Globus pallidus (tissue), 1 donor: ENCODE data around the gene SLC25A34.

Experiments used
- DNase-seq: peaks from one replicate; pipeline ENCODE4 v3.0.0-alpha.2; 2015; ENCODE audit warnings: low spot score

SLC25A34 gene

DNA sequence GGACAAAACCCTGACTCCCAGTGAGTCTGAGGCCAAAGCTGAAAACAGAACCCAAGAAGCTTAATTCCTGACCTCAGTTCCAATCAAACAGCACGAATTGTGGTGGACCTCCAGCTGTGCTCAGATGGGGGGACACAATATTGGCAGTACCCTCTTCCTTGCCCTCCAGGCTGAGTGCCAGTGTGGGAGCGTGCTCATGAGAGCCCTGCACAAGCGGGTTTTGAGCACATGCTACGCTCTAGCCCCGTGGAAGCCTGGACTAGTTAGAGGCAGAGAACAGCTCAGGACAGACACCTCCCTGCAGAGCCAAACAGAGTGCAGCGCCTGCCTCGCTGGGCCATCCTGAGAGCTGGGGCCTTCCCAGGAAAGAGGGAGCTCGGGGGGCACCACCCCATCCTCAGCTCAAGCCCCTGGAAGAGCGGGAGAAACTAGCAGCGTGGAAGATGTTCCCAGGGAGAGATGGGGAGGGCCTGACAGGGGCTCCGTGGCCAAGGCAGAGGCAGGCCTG lies 2.8 kb upstream of the SLC25A34 start:
- DNase-seq = no peak

DNA sequence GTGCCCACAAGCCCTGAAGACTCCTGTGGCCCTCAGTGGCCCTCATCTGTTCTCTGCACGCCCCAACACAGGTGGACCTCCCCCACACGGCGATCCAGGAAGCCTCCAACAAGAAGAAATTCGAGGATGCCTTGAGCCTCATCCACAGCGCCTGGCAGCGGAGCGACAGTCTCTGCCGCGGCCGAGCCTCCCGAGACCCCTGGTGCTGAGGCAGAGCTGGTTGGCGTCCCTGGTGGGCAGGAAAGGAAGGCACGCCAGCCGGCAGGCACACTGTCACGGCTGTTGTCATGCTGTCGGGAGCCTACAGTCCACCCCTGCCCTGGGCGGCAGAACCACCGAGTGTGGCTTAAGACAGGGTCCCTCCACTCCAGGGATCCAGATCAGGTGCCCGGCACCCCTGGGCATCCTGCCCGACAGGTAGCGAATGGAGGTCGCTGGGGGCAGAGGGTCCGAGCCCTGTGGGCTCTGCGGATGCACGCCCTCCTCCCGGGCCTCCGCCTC lies 2.3 kb upstream of the SLC25A34 start:
- DNase-seq = no peak

DNA sequence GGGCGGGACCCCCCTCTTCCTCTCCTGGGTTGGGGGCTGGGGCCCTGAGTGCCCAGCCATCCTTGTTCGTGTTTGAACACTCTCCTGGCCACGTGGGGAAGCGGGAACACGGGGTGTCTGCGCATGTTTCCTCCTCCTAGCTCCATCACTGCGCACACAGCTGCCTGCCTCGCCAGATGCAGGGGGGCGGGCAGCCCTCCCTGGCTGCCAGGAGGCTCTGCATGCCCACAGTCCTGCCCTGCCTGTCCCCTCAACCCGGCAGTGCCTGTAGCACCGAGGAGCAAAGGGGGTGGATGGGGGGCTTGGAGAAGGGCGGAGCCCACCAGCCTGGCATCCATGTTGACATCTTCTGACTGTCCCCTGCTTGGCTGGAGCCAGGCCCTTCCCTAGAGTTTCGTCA lies 1.8 kb upstream of the SLC25A34 start:
- no peak for DNase-seq

DNA sequence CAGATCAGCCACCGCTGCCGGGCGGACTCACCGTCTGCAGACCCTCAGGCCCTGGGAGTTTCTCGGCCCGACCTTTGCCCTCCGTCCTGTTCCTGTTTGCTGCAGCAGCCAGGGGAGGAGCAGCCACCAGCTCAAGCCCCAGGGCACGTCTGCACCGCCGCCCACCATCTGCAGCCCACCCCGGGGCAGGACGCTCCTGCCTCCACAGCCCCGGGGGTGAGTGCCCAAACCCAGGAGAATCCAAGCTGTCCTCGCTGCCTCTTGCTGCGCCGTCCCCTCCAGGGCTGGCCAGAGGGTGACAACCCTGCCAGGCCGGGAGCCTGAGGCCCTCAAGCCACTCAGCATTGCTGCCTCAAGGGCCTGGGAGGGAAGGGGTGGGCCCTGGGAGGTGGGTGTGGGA lies 1.2 kb upstream of the SLC25A34 start:
- no peak for DNase-seq

DNA sequence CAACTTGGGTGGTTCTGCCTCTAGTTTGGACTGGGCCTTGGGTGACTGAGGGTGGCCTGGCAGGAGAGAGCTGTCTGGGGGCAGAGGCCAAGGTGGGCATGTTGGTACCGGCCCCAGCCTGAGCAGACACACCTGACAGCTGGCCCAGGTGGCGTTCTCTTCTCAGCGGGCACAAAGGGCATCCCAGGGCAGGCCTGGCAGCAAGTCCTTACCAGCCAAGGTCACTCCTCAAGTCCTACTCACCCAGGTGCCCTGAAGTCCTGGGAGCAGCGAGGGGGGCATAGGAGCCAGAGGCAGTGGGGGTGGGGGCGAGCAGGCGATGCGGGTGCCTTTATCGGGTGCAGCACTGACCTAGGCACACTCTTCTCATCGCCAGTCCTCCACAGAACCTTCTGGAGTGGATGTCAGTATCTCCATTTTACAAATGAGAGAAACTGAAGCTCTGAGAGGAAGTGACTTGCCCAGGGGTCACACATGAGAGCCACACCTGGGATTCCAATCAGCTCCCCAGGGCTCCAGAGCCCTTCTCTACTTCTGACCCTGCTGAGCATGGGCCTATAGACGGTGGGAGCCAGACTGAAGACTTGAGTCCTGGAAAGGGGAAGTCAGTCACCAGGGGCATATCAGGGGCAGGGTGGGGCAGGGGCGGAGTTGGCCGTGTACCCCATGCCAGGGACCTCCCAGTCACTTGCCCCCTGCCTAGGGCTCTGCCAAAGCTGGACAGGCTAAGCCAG lies 587 bp upstream of the SLC25A34 start:
- no peak for DNase-seq

DNA sequence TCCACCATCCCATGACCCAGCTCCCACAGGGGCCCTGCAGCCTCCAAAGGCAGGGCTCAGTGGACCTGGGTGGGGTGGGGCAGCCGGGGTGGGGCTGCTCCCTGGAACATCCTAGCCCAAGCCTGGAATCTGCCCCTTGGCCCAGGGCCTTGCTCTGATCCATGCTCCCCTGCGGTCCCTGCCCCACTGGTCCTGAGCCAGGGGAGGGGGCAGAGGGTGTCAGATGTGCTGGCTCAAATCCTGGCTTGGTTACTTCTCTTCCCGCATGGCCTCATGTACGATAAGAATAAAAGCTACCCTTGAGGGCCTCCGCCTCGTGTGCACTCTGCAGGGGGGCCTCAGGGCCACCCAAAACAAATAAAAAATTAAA lies 819 bp downstream of the SLC25A34 start:
- no peak for DNase-seq

DNA sequence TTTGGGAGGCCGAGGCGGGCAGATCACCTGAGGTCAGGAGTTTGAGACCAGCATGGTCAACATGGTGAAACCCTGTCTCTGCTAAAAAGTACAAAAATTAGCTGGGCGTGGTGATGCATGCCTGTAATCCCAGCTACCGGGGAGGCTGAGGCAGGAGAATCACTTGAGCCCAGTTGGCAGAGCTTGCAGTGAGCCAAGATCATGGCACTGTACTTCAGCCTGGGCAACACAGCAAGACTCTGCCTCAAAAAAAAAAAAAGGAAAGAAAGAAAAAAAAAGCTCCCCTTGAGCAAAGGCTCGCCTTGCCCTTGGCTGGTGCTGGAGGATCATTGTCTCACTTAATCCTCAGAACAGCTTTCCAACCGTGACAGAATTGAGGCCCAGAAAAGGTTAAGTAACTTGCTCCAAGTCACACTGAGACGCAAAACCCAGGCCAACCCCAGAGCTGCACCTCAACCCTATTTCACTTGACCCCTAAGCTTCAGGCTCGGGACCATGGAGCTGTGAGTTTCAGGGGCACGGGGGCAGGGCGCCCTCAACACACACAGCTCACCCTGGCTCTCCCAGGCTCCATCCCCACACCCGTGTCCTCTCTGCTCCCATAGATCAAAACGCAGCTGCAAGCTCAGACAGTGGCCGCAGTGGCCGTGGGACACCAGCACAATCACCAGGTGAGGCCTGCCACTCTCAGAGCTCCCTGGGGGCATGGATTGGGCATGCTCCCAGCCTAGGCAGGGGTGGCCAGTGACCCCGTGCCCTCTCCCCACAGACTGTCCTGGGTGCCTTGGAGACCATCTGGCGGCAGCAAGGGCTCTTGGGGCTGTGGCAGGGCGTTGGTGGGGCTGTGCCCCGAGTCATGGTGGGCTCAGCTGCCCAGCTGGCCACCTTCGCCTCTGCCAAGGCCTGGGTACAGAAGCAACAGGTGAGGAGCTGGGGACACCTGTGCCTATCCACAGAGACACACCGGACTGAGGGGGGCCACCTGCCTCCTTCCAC lies 1.6 kb downstream of the SLC25A34 start:
- DNase-seq = no peak

DNA sequence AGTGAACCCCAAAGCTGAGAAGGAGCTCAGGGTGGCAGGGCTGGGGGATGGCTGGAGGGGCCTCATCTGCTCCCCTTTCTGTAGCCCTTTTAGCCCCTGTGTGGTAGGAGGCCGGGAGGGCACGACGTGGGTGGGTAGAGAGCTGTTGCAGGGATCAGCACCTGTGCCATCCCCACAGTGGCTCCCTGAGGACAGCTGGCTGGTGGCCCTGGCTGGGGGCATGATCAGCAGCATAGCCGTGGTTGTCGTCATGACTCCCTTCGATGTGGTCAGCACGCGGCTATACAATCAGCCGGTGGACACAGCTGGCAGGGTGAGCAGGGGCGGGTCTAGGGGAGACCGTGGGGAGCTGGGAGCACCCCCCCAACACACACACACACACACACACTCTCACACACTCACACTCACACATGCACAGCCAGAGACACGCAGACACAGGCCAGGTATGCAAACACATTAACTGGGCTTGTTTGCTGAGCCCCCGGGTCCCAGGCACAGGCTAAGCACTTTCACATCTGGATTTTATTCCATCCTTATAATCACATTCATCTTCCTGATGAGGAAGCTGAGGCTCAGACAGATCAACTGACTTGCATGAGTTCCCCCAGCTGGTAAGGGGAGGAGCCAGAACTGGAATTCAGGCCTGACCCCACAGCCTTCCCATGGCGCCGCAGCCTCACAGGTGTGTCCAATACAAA lies 2.5 kb downstream of the SLC25A34 start:
- no peak for DNase-seq

DNA sequence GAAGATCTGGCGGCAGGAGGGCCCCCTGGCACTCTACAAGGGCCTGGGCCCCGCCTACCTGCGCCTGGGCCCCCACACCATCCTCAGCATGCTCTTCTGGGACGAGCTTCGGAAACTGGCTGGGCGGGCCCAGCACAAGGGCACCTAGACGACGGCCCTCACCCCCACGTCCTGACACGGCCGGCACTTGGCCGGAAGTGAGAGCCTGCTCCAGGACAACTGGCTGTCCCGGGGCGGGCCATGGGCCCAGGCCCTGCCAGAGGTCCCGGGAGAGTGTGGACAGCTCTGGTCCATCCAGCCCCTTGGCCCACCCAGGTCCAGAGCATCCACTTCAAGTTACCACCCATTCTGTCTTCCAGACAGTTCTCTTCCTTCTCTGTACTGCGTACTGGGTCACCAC lies 3.2 kb downstream of the SLC25A34 start:
- no peak for DNase-seq

DNA sequence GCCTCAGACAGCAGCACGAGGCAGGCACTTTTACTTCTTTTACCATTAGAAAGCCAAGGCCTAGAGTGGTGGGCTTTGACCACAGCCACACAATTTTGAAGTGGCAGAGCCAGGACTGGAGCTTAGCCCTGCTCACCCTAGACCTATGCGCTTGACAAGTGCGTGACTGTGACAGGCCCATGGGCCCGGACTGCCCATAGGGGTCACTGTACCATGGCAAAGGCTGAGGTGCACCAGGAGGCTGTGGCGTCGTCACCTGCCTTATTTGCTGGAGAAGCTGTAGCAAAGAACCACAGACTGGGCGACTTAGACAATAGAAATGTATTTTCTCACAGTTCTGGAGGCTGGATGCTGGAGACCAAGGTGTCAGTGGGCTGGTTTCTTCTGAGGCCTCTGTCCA lies 3.7 kb downstream of the SLC25A34 start:
- no peak for DNase-seq

DNA sequence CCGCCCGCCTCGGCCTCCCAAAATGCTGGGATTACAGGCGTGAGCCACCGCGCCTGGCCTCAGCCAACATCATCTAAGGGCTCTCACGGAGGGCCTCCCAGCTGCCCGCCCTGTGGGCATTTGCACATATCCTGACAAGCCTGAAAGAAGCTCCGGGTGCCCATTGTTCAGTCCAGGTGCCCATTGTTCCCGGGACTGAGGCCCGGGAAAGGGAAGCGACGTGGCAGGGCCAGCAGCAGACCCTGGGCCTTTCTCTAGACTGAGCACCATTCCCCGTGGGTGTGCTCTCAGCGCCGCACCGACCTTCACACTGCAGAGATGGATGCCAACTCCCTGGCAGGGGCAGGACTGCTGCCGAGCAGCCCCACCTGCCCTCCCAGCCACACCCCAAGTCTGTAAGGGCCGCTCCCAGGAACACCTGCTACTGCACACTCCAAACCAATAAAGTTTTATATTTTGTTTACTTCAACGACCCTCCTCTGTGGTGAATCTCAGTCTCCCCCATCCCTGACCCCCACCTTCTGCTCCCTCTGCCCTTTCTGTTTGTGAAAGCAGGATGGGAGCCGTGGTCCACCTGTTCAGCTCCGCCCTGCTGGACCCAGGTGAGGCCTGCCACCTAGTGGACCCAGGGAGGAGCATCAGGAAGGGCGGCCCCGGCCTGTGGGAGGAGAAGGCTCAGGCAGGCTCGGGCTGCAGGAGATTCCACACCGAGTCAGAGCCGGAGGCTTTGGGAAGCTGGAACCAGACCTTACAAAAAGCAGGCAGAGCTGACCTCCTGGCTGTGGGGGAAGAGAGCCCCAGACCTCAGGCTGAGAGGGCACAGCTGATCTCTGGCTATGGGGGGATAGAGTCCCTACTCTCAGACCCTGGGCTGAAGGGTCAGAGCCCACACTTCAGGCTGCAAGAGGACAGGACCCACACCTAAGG lies 5.1 kb downstream of the SLC25A34 start:
- DNase-seq = peak; percentile 30

DNA sequence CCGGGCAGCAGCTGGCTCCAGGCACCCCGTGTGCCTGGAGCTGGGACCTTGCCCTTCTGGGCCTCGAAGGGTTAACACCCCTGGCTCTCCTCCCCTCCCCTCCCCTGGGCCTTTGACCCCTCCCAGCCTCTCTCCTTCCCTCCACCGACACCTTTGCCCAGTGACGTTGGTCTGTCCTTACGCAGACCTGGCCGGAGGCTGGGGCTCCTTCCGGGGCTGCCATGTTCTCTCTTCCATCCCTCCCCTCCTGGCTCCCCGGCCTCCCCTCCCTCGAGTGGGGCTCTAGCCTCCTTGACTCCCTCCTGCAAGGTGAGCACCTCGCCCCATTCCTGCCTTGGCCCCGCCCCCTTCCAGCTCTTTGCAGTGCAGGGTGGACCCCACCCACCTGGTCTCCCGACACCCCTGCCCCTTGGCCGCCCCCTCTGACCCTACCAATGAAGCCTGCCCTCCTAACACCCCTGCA lies 6.3 kb downstream of the SLC25A34 start, which contains the start of gene TMEM82:
TSS of gene TMEM82 (plus strand) at position 161 of the 463 bp plus-strand sequence. CDS start at position 222, 61 bp downstream.
- DNase-seq = no peak

DNA sequence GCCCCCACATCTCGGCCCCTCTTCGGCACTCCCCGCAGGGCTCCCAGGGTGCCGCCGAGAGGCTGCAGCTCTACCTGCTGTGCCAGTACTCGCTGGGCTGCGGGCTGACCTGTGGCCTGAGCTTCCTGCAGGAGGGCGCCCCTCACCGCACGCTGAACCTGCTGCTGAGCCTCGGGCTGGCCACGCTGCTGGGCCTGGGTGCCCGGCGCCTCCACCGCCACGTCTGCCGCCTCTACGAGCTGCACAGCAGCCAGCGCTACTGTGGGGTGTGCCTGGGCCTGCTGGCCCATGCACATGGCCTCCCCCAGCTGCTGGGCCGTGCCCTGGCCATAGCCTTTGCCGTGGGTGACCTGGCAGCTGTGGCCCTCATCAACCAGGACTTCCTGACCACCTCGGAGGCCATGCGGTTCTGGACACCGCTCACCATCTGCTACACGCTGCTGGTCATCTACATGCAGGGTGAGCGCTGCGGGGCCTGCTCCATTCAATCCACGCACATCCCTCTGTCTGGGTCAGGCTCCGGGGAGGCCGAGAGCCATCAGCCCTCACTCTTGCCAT lies 8.1 kb downstream of the SLC25A34 start:
- DNase-seq = no peak

DNA sequence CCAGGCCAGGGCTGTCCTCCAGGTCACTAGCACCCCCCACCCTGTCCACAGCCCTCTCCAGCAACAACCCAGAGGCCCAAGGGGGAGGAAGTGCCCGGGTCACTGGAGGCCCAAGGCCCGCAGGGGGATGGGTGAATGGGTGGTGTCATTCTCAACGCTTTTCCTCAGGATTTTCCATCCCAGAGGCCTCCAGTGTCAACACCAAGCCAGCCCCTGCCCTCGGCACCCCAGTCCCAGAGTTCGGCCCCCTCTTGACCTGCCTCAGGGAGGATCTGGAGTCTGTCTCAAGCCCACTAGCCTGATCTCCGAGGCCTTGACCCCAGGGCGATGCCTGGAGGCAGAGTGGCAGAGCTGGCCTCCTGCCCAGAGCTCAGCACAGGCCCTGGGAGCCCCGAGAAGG lies 11.3 kb downstream of the SLC25A34 start:
- DNase-seq = no peak

DNA sequence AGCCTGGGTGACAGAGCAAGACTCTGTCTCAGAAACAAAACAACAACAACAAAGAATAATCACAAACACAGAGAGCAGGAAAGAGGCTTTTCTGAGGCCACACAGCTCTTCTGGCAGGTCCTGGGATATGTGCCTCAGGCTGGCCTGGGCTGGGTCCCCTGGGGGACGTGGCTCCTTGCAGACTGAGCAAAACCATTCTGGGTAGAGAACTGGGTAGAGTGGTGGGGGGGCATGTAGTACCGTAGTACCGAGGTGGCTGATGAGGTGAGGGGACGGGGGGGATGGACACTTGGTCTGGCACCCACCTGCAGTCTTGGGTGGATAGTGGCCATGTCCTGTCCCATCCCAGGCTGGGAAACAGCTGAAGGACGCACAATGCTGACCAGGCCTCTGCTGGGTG lies 12.2 kb downstream of the SLC25A34 start:
- DNase-seq = no peak

DNA sequence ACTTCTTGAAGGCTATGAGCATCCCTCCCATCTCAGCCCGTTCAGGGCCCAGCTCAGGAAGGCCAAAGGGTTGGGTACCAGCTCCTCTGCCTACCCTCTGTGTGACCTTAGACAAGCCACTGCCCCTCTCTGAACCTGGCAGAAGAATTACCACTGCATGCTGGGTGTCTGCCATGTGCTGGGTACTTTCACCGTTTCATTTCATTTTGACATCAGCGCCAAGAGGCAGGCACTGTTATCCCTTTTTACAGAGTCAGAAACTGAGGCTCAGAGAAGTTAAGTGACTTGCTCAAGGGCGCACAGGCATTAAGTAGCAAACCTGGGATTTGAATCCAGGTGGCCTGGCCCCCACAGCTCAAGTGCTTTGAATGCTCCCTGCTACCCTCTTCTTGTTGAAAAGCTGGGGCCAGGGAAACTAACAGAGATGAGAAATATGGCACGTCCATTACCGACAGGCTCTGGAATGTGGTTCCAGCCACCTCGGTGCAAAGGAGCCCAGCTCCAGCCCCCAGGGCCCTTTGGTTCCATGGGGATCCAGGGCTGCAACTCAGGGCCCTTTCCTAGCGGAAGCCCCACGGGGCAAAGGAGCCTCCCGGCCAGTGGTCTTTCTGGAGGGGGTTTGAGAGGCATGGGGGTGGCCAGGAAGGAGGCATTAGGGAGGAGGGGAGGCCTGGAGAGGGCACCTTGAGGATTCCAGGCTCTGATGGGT lies 12.8 kb downstream of the SLC25A34 start:
- no peak for DNase-seq

DNA sequence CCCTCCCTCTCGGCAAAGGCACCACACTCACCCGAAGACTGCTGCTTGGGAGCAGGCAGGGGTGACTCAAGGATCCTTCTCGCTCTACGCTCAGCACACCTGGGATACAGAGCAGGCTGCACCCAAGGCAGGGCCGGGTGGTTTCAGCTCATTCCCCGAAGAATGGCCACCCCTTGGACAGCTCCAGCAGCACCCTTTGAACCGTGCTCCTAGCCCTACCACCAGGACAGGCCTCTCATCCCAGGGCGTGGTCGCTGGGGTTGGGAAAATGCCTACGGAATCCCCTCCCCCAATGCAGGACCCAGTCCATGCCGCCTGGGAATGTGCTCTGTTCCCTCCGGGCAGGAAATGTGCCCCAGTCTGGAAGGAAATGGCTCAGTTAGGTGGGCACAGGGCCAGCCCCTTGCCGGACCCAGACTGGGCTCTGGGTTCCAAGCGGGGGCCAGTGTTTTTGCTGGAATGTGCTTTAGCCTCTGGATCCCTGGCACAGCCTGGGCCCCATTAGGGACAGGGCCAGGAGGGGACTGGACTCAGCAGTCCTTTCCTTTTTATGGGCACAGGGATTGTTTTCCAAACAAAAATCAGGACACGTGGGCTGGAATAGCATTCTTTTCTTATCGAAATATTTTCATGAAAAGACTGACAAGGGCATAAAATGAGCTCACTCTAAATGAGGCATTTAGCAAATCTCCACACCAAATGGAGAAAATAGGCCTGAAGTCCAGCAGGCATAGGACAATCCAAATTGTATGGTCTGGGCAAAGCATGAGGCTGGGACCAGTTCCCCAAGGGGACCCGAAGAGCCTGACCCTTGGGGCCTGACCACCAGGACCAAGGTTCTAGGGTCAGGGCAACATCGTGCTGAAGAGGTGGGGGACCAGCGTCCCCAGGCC lies 13.6 kb downstream of the SLC25A34 start:
- DNase-seq = no peak

DNA sequence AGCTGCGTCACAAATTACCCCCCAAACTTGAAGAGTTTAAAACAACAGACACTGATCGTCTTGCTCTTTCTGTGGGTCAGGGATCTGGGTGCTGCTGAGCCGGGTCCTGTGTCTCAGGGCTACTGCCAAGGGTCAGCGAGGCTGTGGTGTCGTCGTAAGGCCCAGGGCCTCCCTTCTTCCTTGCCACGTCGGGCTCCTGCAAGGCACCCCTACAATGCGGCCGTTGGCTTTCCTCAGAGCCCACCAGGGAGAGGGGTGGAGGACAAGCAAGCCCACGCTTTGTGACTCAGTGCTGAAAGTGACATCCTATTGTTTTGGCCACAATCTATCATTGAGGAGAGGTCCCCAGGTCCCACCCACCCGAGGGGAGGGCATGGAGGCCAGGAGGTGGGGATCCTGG lies 14.9 kb downstream of the SLC25A34 start:
- no peak for DNase-seq

DNA sequence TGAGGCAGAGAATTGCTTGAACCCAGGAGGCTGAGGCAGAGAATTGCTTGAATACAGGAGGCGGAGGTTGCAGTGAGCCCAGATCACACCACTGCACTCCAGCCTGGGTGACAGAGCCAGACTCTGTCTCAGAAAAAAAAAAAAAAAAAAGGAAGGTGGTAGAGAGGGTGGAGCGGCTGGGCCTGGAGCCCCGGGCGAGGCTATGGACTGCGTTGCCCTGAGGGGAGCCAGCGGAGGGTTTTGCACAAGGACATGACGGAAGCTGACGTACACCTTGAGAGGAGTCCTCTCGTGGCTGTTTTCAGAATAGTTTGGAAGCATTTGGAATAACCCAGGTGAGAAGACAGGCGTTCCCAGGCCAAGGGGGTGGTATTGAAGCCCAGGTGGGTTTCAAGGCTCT lies 15.7 kb downstream of the SLC25A34 start:
- DNase-seq = no peak
